Caco-2 (cell line): ENCODE measurements around the gene MTA3. TPM values are rescaled to one million over a fixed set of nuclear protein-coding genes. Genes with fewer than 3 reads are reported as not detected.
"Not testable (repeated sequence)": the region's sequence is repeated elsewhere in the genome, so short reads cannot be mapped to it uniquely, and the experiment has no call there.

Source experiments
- BruUV-seq: library from RNA; stranded (reverse); fragments of 400-500 nt; replicated peaks from 2 replicates; lab custom pipeline; 2021; lab: Mats Ljungman, UMichigan
- CTCF ChIA-PET: fragments of 300-600 bp; sonication (Branson Sonifier 250); formaldehyde crosslinking; loops from one replicate; lab custom pipeline; 2022; ENCODE audit warnings: antibody characterized with exemption; lab: Charles Lee
- POLR2A ChIA-PET: fragments of 300-600 bp; sonication (Branson Sonifier 250); formaldehyde crosslinking; loops from one replicate; lab custom pipeline; 2022; ENCODE audit warnings: antibody characterized with exemption; lab: Charles Lee
- DNase-seq, 2 experiments: peaks; one replicate each; pipeline versions ENCODE4 v3.0.0 to v3.0.0-alpha.2; 2020 to 2022
- H3K27me3 ChIP-seq: replicated peaks from 2 replicates; pipeline ENCODE4 v1.6.0; 2011; ENCODE audit warnings: low read length; ENCODE audit not compliant: control insufficient read depth, insufficient read depth
- H3K36me3 ChIP-seq: 2 replicates; pipeline ENCODE4 v1.5.1; 2011; ENCODE audit warnings: low read length; ENCODE audit not compliant: control insufficient read depth, insufficient read depth
- H3K4me1 ChIP-seq: fragments of 250-450 bp; sonication (Bioruptor Pico); 2 replicates; pipeline ENCODE4 v1.5.1; 2020; ENCODE audit warnings: mild to moderate bottlenecking
- H3K4me3 ChIP-seq: 2 replicates; pipeline ENCODE4 v1.5.1; 2011; ENCODE audit warnings: low read depth, mild to moderate bottlenecking, control low read depth, low read length
- H3K9me3 ChIP-seq: fragments of 250-450 bp; sonication (Bioruptor Pico); 2 replicates; pipeline ENCODE4 v1.5.1; 2020; ENCODE audit warnings: mild to moderate bottlenecking, moderate library complexity
- H3K27ac Mint-ChIP-seq: one replicate; pipeline ENCODE4 v1.8.0; 2022; ENCODE audit warnings: mixed read lengths; ENCODE audit not compliant: unreplicated experiment
- H3K27me3 Mint-ChIP-seq: one replicate; pipeline ENCODE4 v1.8.0; 2022; ENCODE audit warnings: mixed read lengths; ENCODE audit not compliant: insufficient read depth, unreplicated experiment
- H3K36me3 Mint-ChIP-seq: one replicate; pipeline ENCODE4 v1.8.0; 2022; ENCODE audit warnings: mild to moderate bottlenecking, mixed read lengths; ENCODE audit not compliant: insufficient read depth, unreplicated experiment
- H3K4me1 Mint-ChIP-seq: one replicate; pipeline ENCODE4 v1.8.0; 2022; ENCODE audit warnings: low read depth, mixed read lengths; ENCODE audit not compliant: unreplicated experiment
- H3K4me3 Mint-ChIP-seq: one replicate; pipeline ENCODE4 v1.8.0; 2022; ENCODE audit warnings: mild to moderate bottlenecking, moderate library complexity, mixed read lengths; ENCODE audit not compliant: unreplicated experiment
- H3K9me3 Mint-ChIP-seq: one replicate; pipeline ENCODE4 v1.8.0; 2022; ENCODE audit warnings: mixed read lengths; ENCODE audit not compliant: unreplicated experiment
- CTCF ChIP-seq, 2 experiments: fragments of 200-600 bp in 1 of 2; IDR thresholded peaks; 1 replicate in 1 of 2; 2 replicates in 1 of 2; pipeline versions ENCODE4 v1.5.1 to v1.8.0; 2011 to 2022; ENCODE audit warnings: antibody characterized with exemption in 1 of 2, control low read depth in 1 of 2, inconsistent platforms in 1 of 2, low read depth in 1 of 2, low read length in 1 of 2, mild to moderate bottlenecking in 1 of 2, moderate library complexity in 1 of 2; ENCODE audit not compliant: insufficient read depth in 1 of 2, severe bottlenecking in 1 of 2, unreplicated experiment in 1 of 2
- intact Hi-C: fragments of 100-400 bp; cut with micrococcal nuclease; formaldehyde crosslinking; loops from one replicate; pipeline ENCODE4 v1.10.0; 2022; ENCODE audit not compliant: unreplicated experiment
- total RNA-seq: library from RNA; stranded (reverse); gene quantifications from 2 replicates; pipeline ENCODE4 v1.2.3, GENCODE V29; 2022

Gene MTA3
- total RNA-seq, 1 experiment from 2014 or later, result 85.7 TPM

GRCh38 chr2:42558827-42559226 is 9.6 kb upstream of the MTA3 start:
- Mint-ChIP-seq H3K9me3 (peaks cover 8% of the 10 kb centered on the region), H3K36me3 (peaks cover 16% of the 10 kb centered on the region), H3K27me3 (no peaks in the 10 kb centered on the region), H3K4me3 (no peak overlapping the region), H3K4me1 (peaks cover 49% of the 10 kb centered on the region), H3K27ac (peak overlapping the region; percentile 32)
- H3K27me3 ChIP-seq, result no peaks in the 10 kb centered on the region
- DNase-seq, result peak; percentile 53 to 73
- ChIA-PET CTCF (interaction anchor here (0.5 to 0.9 kb wide), 2 partner anchors 14 to 103 kb away, joined by 4 to 5 read pairs; no protein-coding TSS in a partner anchor), POLR2A (no interaction called here)
- H3K36me3 ChIP-seq, result no peaks in the 10 kb centered on the region
- peak in 1 of 2 experiments; percentile 3 for TF ChIP-seq CTCF (IDR thresholded peaks at IDR 0.05; ENCODE audit: insufficient read depth in 1 of 2, low read depth in 1 of 2, low read length in 1 of 2, severe bottlenecking in 1 of 2, unreplicated experiment in 1 of 2)
- no TSS peak for BruUV-seq
- H3K9me3 ChIP-seq, result no peaks in the 10 kb centered on the region
- intact Hi-C loops, result loop anchor here (1.0 kb wide), 1 partner anchor 64 kb away; no protein-coding TSS in a partner anchor
- peaks cover 55% of the 10 kb centered on the region for H3K4me1 ChIP-seq
- no peak overlapping the region for H3K4me3 ChIP-seq

GRCh38 chr2:42560133-42560532 is 8.3 kb upstream of the MTA3 start:
- H3K4me3 Mint-ChIP-seq, H3K9me3 ChIP-seq, CTCF ChIA-PET, H3K27me3 ChIP-seq, H3K4me3 ChIP-seq, H3K36me3 ChIP-seq, DNase-seq, H3K9me3 Mint-ChIP-seq, H3K27me3 Mint-ChIP-seq, H3K27ac Mint-ChIP-seq, BruUV-seq: not testable (repeated sequence)
- Mint-ChIP-seq H3K36me3 (peaks cover 16% of the 10 kb centered on the region), H3K4me1 (peaks cover 50% of the 10 kb centered on the region)
- POLR2A ChIA-PET, result interaction anchor here (0.6 kb wide), 1 partner anchor 38 kb away, joined by 5 read pairs; no protein-coding TSS in a partner anchor
- peaks cover 55% of the 10 kb centered on the region for H3K4me1 ChIP-seq
- intact Hi-C loops, result loop anchor here (5.0 kb wide), 1 partner anchor 102 kb away; no protein-coding TSS in a partner anchor

GRCh38 chr2:42560899-42561298 is 7.5 kb upstream of the MTA3 start:
- BruUV-seq, result no TSS peak
- H3K4me1 Mint-ChIP-seq, result peaks cover 49% of the 10 kb centered on the region
- Histone ChIP-seq H3K27me3 (no peaks in the 10 kb centered on the region), H3K4me3 (no peak overlapping the region), H3K36me3 (no peaks in the 10 kb centered on the region), H3K9me3 (no peaks in the 10 kb centered on the region), H3K4me1 (peaks cover 55% of the 10 kb centered on the region)
- H3K4me3 Mint-ChIP-seq, result no peak overlapping the region
- peaks cover 16% of the 10 kb centered on the region for H3K36me3 Mint-ChIP-seq
- TF ChIP-seq CTCF (IDR thresholded peaks at IDR 0.05; ENCODE audit: insufficient read depth in 1 of 2, low read depth in 1 of 2, low read length in 1 of 2, severe bottlenecking in 1 of 2, unreplicated experiment in 1 of 2), result no peak
- CTCF ChIA-PET, result no interaction called here
- POLR2A ChIA-PET, result no interaction called here
- DNase-seq, result no peak
- peaks cover 8% of the 10 kb centered on the region for H3K9me3 Mint-ChIP-seq
- H3K27ac Mint-ChIP-seq, result peak overlapping the region; percentile 60
- intact Hi-C loops, result loop anchor here (5.0 kb wide), 1 partner anchor 101 kb away; no protein-coding TSS in a partner anchor
- no peaks in the 10 kb centered on the region for H3K27me3 Mint-ChIP-seq
